UCSD-AML1 (cell line): Measurements from ENCODE around the gene PSAPL1.
"Not testable (repeated sequence)": the region's sequence is repeated elsewhere in the genome, so short reads cannot be mapped to it uniquely, and the experiment has no call there.

Experiments
- DNase-seq: peaks from one replicate; lab custom pipeline; 2025; ENCODE audit not compliant: unreplicated experiment; lab: John Stamatoyannopoulos, UW

Gene PSAPL1

DNA sequence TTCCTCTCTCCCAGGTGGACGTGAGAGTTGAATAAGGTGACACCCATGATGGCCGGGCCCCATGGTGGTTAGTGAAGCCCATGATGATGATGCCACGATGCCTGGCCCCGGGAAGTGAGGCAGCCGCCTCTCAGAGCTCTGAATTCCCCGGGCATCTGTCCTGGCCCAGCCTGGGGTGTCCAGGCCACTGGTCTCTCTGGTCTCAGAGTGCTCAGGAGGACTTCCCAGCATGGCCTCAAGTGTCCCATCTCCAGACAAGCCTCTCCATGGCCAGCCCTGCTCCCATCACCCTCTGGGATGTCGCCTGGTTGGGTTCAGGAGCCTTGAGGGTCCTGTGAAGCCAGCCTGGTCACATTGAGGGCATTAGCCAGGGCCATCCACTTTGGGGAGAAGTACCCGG lies 24.7 kb upstream of the PSAPL1 start:
- no peak for DNase-seq

DNA sequence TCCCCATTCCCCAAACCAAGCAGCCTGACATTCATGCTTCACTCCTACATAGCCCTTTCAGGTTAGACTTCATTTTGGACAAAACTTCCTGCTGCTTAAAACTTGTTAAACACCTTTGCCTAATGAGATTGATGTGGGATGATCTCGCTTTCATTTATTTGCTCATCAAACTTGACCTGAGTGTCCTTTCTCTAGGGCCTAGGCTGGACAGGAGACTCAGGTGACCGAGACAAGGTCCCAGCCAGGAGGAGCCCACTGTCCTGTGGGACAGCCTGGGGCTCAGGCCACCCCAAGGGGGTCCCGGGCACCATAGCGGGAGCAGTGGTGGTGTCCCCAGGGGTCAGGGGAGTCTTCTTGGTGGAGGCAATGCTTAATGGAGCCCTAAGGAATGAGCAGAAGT lies 23.7 kb upstream of the PSAPL1 start:
- no peak for DNase-seq

GRCh38 chr4:7458066-7458425 lies 23.3 kb upstream of the PSAPL1 start:
- no peak for DNase-seq

DNA sequence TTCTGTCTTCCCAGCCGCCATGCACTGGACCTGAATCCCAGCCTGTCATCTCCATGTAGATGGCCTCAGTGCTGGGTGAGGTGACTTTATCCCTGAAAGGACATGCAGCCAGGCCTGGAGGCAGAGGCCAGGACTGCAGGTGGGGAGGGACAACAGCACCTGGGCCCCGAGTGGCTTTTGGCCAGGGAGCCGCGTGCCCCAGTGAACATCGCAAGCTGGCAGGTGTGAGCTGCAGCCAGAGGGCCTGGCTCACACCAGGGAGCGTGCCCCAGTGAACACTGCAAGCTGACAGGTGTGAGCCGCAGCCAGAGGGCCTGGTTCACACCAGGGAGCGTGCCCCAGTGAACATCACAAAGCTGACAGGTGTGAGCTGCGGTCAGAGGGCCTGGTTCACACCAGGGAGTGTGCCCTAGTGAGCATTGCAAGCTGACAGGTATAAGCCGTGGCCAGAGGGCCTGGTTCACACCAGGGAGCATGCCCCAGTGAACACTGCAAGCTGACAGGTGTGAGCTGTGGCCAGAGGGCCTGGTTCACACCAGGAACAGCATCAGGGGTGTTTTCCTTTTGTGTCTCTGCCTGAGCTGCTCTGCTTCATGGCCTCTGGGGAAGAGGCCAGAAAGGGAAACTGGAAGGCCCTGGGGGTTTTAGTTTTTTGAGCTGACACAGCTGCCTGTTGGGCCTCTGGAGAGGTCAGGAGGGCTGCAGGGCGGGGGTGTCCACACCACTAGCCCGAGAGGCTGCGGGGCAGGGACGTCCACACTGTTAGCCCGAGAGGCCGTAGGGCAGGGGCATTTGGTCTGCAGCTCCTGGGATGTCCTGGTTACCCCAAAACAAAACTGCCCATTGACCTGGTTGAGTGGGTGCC lies 22.7 kb upstream of the PSAPL1 start:
- DNase-seq, result no peak

DNA sequence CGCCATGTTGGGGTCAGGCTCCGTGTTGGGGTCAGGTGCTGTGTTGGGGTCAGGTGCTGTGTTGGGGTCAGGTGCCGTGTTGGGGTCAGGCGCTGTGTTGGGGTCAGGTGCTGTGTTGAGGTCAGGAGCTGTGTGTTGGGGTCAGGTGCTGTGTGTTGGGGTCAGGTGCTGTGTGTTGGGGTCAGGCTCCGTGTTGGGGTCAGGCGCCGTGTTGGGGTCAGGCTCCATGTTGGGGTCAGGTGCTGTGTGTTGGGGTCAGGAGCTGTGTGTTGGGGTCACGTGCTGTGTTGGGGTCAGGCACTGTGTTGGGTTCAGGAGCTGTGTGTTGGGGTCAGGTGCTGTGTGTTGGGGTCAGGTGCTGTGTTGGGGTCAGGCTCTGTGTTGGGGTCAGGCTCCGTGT lies 18.1 kb upstream of the PSAPL1 start:
- not testable (repeated sequence) for DNase-seq

GRCh38 chr4:7451800-7452199 lies 17.1 kb upstream of the PSAPL1 start:
- DNase-seq, result no peak

DNA sequence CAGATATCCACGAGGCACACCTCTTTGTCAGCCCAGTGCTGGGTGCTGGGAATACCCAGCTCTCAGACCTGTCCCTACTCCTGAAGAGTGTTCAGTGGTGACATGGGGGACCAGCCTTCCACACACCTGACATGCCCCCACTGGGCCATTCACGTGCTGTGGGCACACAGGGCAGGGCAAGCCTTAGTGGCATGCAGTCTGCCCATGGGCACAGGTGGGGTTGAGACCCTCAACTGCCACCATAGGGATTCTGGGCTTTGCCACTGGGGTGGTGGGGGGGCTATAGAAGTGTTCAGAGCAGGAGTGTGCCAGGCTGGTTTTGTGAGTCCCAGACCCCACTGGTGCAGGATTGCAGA lies 16.7 kb upstream of the PSAPL1 start:
- DNase-seq, result no peak

DNA sequence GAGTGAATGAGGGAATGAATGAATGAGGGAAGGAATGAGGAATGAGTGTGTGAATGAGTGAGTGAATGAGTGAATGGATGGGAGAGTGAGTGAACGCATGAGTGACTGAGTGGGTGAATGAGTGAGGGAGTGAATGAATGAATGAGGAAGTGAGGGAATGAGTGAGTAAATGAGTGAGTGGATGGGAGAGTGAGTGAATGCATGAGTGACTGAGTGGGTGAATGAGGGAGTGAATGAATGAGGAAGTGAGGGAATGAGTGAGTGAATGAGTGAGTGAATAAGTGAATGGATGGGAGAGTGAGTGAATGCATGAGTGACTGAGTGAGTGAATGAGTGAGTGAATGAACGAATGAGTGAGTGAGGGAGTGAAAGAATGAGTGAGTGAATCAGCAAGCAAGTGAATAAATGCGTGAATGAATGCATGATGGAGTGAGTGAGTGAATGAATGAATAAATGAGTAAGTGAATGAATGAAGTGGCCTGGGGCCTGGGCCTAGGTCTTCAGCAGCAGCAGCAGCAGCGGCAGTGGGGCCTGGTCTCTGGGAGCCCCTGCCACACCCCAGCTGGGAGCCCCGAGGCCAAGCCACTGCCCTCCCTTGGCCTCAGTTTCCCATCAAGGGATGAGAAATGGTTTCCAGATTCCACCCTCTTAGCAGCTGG lies 16.2 kb upstream of the PSAPL1 start:
- DNase-seq, result no peak

- DNase-seq, result no peak
These were observed 13.3 kb upstream of the PSAPL1 start for GRCh38 chr4:7448036-7448435.

DNA sequence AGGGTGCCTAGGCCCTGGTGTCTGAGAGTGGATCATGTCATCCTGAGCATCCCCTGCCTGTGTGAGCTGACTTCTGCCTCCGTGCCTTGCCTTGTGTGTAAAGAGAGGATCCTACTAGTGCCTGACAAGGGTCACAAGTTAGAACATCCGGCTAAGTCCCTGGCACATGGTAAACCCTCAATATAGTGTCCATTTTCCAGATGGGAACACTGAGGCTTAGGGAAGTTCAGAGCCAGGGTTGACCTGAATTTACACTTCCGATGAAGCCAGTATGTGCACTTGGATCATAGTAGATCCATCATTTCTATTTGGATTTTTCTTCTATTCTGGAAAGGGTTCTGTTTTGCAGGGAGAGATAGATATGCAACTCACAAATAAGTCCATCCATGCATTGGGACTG lies 12.5 kb upstream of the PSAPL1 start:
- no peak for DNase-seq

- DNase-seq, result no peak
These were observed 10.0 kb upstream of the PSAPL1 start for GRCh38 chr4:7444731-7445130.

GRCh38 chr4:7444314-7444713 lies 9.6 kb upstream of the PSAPL1 start:
- no peak for DNase-seq

DNA sequence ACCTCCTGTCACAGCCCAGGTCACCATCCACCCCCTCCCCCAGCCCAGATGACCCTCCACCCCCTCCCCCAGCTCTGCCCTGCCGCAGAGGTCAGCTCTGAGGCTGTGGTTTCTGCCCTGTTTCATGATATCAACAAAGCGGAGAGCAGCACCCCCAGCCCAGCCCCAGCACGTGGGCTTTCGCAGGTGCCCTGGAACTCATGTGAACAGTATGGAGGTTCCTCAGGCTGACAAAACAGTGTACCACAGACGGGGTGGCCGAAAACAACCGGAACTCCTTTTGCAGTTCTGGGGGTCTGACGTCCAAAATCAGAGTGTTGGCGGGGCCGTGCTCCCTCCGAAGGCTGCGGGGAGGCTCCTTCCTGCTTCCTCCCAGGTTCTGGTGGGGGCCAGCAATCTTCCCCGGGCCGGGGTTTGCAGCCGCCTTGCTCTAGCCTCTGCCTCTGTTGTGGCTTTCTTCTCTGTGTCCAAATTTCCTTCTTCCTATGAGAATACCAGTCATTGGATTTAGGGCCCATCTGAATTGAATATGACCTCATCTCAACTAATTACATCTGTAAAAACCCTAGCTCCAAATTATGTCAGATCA lies 7.9 kb upstream of the PSAPL1 start:
- no peak for DNase-seq

DNA sequence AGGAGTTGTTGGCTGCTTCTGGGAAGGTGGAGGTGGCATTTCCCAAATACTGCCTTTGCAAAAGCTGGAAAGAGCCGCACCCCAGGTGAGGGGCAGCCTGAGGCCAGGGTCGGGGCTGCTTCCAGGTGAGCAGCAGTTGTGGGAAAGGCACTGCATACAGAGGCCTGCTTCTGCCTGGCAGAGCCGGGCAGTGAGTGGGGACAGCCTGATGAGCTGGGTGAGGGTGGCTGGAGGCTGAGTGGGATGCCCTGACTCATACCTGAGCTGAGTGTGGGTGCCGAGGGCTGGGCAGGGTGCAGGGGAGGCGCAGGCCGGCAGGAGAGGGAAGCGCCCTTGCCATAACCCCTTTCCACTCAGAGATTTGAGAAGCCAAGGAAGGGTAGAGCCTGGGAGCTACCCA lies 6.5 kb upstream of the PSAPL1 start:
- DNase-seq, result no peak

DNA sequence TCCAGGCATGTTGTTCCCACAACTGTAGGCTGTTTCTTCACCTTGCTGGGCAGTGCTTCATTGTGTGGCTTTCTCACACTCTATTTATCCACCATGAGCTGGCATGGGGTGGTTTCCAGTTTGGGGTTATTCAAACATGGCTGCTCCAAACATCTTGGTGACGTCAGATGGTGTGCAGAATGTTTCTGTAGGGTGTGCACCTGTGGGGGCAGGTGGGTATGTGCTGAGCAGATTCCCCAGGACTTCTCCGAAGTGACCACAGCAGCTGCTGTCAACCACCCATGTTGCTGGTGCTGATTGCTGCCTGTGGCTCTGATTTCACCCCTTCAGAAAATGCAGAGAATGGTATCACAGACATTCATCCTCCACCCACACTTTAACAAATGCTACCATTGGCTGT lies 5.0 kb upstream of the PSAPL1 start:
- no peak for DNase-seq

DNA sequence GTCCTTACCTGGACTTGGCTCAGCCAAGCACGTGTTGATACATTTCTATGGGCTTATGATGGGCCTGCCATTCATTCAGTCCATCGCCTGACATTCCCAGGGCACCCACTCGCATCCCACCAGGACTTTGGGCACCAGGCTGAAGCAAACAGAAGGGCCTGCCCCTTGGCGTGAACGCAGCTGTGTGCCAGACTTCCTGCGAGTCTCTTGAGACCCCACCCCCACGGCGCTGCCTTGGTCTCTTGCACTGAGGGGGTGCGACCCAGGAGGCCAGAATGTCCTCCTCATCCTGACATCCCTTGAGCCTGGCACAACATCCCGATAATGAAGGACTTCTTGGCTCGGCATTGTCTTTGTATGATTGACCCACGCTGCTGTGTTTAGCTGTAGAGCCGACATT lies 1.5 kb upstream of the PSAPL1 start:
- no peak for DNase-seq

- DNase-seq, result no peak
These were observed 836 bp upstream of the PSAPL1 start for GRCh38 chr4:7435471-7436061.

GRCh38 chr4:7434141-7434765 lies 477 bp downstream of the PSAPL1 start:
- DNase-seq, result no peak

GRCh38 chr4:7433376-7434140 lies 1.2 kb downstream of the PSAPL1 start:
- no peak for DNase-seq

GRCh38 chr4:7432531-7433375 lies 2.0 kb downstream of the PSAPL1 start:
- DNase-seq, result no peak
